Measurements from ENCODE around the gene SYP.
A peak's percentile ranks its signal among the peaks of the same experiment; 100 is the strongest.

The SYP gene

DNA sequence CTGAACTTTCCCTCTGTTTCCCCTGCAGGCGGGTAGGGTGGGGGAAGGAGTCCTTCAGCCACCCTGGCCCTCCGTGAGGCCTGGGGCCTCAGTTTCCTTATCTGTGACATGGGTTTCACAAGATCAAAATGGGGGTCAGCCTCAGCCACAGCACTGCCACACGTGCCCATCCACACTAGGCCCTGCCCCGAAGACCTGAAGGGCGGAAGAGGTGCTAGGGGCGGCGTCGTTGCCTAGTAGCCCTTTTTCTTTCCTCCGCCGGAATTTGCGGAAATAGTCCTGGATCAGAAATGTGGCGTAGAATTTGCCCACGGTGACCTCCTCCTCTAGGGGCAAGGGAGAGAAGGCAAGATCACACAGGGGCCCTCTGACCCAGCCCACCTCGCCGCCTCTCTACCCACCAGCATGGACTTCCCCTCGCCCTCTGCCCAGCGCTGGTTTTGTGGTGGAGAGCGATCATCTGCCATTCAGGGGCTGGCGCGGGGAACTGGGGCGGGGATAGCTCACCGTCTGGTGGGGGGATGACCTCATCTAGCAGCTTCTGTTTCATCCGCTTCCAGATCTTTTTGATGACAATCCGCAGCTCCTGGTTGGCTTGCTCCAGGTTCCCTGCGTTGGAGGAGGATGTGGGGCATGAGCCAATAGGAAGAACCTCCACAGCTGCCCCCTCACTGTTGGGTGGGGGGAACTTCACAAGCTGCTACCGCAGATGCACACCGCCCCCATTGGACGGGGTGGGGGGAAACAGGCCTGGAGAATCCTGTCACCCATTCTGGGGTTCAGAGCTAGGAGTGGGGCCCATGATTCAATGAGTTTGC is 9.7 kb upstream of the SYP start:
- Mint-ChIP-seq H3K27ac (no peak overlapping the region), H3K4me3 (no peak overlapping the region), H3K36me3 (peaks cover 5% of the 10 kb centered on the region), H3K9me3 (peaks cover 5% of the 10 kb centered on the region), H3K4me1 (no peaks in the 10 kb centered on the region), H3K27me3 (peaks cover 1% of the 10 kb centered on the region)
- ATAC-seq (ENCODE audit: low read depth) = no peak
- no peak for DNase-seq (ENCODE audit: low spot score in 2 of 2)

DNA sequence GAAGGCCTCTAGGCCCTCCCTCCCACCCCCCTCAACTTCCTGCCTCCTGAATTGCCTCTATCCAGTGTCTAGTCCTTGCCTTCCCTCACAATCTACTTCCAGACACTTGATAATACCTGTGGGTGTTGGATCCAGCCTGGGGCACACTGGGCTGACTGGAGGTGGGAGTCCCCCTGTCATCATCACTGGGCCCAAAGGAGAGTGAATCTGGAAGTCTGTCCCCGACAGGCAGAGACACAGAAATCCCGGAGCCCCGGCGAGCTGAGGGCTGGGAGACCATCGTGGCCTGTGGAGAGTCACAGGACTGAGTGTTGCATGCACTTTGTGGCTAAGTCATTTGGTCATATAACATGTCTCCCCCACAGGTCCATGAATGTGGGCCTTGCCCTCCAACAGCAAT is 8.4 kb upstream of the SYP start:
- Mint-ChIP-seq H3K27ac (no peak overlapping the region), H3K27me3 (peaks cover 1% of the 10 kb centered on the region), H3K4me1 (no peaks in the 10 kb centered on the region), H3K4me3 (no peak overlapping the region), H3K36me3 (peaks cover 4% of the 10 kb centered on the region), H3K9me3 (peaks cover 4% of the 10 kb centered on the region)
- ATAC-seq (ENCODE audit: low read depth) (no peak), DNase-seq (ENCODE audit: low spot score in 2 of 2) (no peak)

DNA sequence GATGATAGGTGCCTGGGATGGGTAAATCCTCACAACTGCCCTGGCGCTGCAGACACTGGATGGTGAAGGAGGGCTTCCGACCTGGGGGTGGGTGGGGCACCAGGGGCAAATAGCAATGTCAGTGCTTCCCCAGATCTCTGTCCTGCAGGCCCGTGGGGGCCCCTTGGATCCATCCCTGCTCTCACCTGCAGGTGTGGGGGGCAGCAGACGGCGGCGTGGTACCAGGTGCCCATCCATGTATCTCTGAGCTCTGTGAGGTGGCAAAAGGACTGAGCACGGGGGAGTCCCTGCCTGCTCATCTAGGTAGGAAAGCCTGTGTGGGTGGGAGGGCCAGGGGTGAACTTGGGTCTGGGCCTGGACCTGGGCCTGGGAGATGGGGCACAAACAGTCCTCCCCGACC is 6.5 kb upstream of the SYP start:
- DNase-seq (ENCODE audit: low spot score in 2 of 2) (no peak), ATAC-seq (ENCODE audit: low read depth) (no peak)
- H3K4me3 Mint-ChIP-seq = no peak overlapping the region
- no peaks in the 10 kb centered on the region for H3K4me1 Mint-ChIP-seq
- no peaks in the 10 kb centered on the region for H3K36me3 Mint-ChIP-seq
- no peak overlapping the region for H3K27ac Mint-ChIP-seq
- peaks cover 1% of the 10 kb centered on the region for H3K27me3 Mint-ChIP-seq
- H3K9me3 Mint-ChIP-seq = no peaks in the 10 kb centered on the region

DNA sequence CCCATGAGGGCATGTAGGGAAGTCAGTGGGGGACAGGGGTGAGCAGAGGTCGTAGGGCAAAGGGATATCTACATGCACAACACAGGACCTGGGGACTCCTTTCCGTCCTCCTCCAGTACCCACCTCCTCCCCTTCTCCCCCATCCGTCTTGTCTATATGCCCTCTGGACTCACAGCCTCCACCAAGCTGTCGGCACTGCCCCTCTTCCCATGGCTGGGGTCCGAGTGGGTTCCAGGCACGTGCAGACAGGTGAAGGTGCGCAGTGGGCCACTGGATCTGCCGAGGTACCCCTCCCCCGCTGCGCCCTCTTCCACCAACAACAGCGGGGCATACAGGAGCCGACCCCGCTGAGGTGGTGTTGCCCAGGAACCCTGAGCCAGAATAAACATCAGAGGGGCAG is 5.5 kb upstream of the SYP start:
- Mint-ChIP-seq H3K27ac (no peak overlapping the region), H3K27me3 (peaks cover 1% of the 10 kb centered on the region), H3K4me3 (no peak overlapping the region), H3K9me3 (no peaks in the 10 kb centered on the region), H3K36me3 (no peaks in the 10 kb centered on the region), H3K4me1 (peaks cover 3% of the 10 kb centered on the region)
- DNase-seq (ENCODE audit: low spot score in 2 of 2) = no peak
- no peak for ATAC-seq (ENCODE audit: low read depth)

DNA sequence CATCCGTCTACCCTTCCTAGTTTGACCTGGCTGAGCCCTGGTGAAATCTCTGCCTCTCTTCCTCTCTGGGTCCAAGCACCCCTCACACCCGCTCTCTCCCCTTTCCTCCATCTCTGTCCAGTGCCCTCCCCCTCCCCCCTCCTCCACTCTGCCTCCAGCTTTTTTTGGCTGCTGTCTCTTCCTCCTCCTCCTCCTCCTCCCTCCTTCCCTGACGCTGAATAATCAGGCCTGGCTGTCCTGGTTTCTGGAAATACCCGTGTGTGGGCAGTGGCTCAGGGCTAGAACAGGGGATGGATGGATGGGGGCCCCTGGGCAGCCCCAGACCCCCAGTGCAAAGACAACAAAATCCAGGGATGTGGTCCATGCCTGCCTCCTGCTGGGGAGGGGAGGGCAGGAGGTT is 4.7 kb upstream of the SYP start:
- H3K27me3 Mint-ChIP-seq = peaks cover 1% of the 10 kb centered on the region
- H3K4me3 Mint-ChIP-seq = no peak overlapping the region
- H3K9me3 Mint-ChIP-seq = no peaks in the 10 kb centered on the region
- DNase-seq (ENCODE audit: low spot score in 2 of 2) (no peak), ATAC-seq (ENCODE audit: low read depth) (no peak)
- H3K27ac Mint-ChIP-seq = no peak overlapping the region
- H3K36me3 Mint-ChIP-seq = no peaks in the 10 kb centered on the region
- H3K4me1 Mint-ChIP-seq = peaks cover 3% of the 10 kb centered on the region

DNA sequence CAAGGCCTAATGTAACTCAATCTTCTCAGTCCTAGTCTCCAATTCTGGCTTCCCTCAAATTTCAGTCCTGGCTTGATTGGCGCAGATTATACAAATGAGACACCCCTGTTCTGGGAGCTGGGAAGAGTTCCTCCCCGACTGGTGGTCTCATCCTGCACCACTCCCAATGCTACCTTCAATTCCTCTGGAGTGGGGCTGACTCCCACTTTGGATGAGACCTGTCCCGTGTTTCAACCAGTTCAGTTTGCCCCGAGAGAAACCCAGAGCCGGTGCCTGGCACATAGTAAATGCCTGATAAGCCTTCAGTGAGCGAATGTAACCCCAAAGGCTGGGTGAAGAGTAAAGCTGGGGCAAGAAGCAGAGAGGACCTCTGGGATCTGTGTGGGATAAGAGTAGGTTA is 4.0 kb upstream of the SYP start:
- Mint-ChIP-seq H3K36me3 (no peaks in the 10 kb centered on the region), H3K27me3 (peaks cover 1% of the 10 kb centered on the region), H3K4me3 (no peak overlapping the region), H3K27ac (no peak overlapping the region), H3K4me1 (peaks cover 7% of the 10 kb centered on the region), H3K9me3 (no peaks in the 10 kb centered on the region)
- no peak for ATAC-seq (ENCODE audit: low read depth)
- no peak for DNase-seq (ENCODE audit: low spot score in 2 of 2)

DNA sequence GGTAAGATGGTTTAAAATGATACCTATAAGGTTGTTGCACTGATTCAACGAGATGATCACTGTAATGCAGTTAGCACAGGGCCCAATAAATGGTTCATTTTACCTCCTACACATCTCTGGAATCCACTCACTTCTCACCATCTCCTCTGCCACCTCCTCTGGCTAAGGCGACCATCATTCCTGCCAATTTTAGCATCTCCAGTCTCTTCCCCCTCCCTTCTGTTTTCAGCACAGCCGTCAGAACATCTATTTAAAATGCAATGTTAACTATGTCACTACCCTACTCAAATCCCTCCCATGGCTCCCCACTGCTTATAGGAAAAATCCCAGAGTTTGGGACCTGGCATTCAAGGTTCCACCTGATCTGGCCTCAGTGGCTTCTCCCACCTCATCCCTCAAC is 3.5 kb upstream of the SYP start:
- no peaks in the 10 kb centered on the region for H3K9me3 Mint-ChIP-seq
- no peak overlapping the region for H3K4me3 Mint-ChIP-seq
- H3K36me3 Mint-ChIP-seq = no peaks in the 10 kb centered on the region
- no peak overlapping the region for H3K27ac Mint-ChIP-seq
- DNase-seq (ENCODE audit: low spot score in 2 of 2) (no peak), ATAC-seq (ENCODE audit: low read depth) (no peak)
- H3K27me3 Mint-ChIP-seq = peaks cover 1% of the 10 kb centered on the region
- peaks cover 10% of the 10 kb centered on the region for H3K4me1 Mint-ChIP-seq

DNA sequence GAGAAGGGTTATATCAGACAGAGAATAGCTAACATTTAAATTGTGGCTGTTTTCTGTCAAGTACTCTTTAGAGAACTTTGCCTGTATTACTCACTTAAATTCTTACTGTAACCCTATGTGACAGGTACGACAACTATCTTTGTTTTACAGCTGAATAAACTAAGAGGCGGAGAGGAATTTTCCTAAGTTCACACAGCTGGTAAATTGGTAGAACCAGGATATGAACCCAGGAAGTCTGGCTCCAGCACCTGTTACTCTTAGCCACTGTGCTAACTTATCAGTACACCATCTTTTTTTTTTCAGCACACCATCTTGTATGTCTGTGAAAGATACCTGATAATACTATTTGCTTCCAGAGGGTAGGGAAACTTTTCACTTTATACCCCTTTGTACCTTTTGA is 2.0 kb upstream of the SYP start:
- Mint-ChIP-seq H3K4me1 (peaks cover 16% of the 10 kb centered on the region), H3K27ac (no peak overlapping the region), H3K4me3 (no peak overlapping the region), H3K27me3 (no peaks in the 10 kb centered on the region), H3K9me3 (no peaks in the 10 kb centered on the region), H3K36me3 (peaks cover 3% of the 10 kb centered on the region)
- DNase-seq (ENCODE audit: low spot score in 2 of 2) (no peak), ATAC-seq (ENCODE audit: low read depth) (no peak)

DNA sequence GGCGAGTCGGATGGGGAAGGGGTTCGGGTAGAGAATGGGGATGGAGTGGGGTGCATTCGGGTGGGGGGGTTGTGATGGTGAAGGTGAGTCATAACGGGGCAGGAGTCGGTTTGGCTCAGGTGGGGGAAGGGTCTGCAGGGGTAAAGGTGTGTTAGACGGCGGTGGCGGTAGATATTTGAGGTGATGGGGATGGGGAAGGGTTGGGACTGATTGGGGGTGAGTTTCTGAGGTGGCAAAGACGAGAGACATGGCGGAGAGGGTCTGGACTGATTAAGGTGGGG is 738 bp downstream of the SYP start:
- Mint-ChIP-seq H3K36me3 (peaks cover 6% of the 10 kb centered on the region), H3K4me1 (peaks cover 20% of the 10 kb centered on the region), H3K27ac (no peak overlapping the region), H3K27me3 (no peaks in the 10 kb centered on the region), H3K9me3 (no peaks in the 10 kb centered on the region), H3K4me3 (peak overlapping the region; percentile 70)
- no peak for DNase-seq (ENCODE audit: low spot score in 2 of 2)
- no peak for ATAC-seq (ENCODE audit: low read depth)

DNA sequence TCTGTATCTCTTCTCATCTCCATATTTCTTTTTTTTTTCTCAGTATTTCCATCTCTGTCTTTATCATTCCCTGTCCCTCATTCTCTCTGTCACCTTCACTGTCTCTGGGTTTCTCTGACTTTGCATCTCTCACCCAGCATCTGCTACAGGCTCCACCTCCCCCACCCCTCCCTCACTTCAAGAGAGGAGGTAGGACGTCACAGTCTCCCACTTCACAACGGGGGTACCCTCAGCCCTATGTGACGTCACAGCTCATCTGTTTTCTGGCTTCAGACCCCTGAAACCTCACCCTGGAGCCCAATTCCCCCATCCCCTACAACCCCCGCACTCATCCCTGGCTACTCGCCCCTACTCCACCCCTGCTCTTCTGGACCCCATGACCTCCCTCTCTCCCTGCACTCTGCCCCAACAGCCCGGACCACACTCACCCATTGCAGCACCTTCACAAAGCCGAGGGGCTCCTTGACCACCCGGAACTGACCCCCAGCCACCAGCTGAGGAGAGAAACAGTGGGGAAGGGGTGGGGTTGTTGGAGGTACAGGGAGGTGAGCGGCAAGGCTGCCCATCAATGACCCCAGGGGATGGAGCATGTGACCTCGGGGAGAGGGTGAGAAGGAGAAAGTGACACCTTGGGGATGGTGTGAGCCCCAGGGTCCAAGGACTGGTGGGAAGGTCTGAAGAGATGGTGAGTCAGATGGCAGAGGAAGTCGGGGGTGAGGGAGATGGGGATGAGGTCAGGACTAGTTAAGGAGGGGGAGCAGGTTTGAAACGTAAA is 1.3 kb downstream of the SYP start:
- H3K27me3 Mint-ChIP-seq = no peaks in the 10 kb centered on the region
- H3K4me3 Mint-ChIP-seq = peak overlapping the region; percentile 70
- DNase-seq (ENCODE audit: low spot score in 2 of 2) = no peak
- H3K27ac Mint-ChIP-seq = no peak overlapping the region
- H3K4me1 Mint-ChIP-seq = peaks cover 20% of the 10 kb centered on the region
- H3K36me3 Mint-ChIP-seq = peaks cover 6% of the 10 kb centered on the region
- H3K9me3 Mint-ChIP-seq = no peaks in the 10 kb centered on the region
- ATAC-seq (ENCODE audit: low read depth) = no peak

DNA sequence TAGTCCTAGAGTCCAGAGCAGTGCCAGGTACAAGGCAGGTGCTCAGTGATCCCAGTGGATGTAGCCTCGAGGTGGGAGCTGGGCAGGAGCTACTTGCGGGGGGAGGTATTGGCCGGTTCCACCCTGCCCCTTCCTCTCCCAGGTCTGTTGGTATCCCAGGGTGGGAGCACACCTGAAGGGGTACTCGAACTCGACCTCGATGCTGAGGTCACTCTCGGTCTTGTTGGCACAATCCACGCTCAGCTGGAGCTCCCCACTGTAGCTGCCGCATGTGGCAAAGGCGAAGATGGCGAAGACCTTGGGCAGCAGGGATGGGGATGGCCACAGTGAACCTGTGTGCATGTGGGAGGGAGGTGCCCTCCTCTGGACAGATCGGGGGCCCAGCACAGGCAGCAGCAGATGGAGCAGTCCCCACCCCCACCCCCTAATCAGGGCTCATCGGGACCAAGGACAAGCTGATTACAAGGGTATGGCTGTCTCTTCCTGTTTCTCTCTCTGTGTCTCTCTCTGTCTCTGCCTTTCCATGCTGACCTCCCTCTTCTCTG is 2.4 kb downstream of the SYP start:
- H3K36me3 Mint-ChIP-seq = peaks cover 6% of the 10 kb centered on the region
- H3K9me3 Mint-ChIP-seq = no peaks in the 10 kb centered on the region
- ATAC-seq (ENCODE audit: low read depth) (no peak), DNase-seq (ENCODE audit: low spot score in 2 of 2) (no peak)
- H3K4me3 Mint-ChIP-seq = no peak overlapping the region
- no peaks in the 10 kb centered on the region for H3K27me3 Mint-ChIP-seq
- no peak overlapping the region for H3K27ac Mint-ChIP-seq
- peaks cover 22% of the 10 kb centered on the region for H3K4me1 Mint-ChIP-seq

DNA sequence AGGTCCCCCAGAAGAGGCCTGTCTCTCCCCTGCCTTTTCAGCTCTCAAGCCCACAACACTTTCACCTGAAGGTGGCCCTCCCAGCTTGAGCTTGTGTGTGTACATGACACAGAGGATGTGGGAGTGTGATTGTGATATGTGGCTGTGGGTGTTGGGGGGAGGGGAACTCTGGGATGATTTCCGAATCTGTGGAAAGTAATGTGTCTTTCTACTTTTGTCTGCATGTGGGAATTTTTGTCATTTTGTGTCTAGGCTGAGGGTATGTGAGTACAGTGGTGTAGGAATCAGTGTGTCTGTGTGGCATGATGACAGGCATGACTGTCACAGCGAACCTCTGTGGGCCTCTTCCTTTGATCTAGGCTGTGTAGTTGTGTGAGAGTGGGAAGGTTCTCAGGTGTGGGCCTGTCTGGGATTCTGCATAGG is 6.4 kb downstream of the SYP start:
- Mint-ChIP-seq H3K27ac (no peak overlapping the region), H3K4me3 (no peak overlapping the region), H3K9me3 (no peaks in the 10 kb centered on the region), H3K4me1 (peaks cover 23% of the 10 kb centered on the region), H3K27me3 (no peaks in the 10 kb centered on the region), H3K36me3 (peaks cover 6% of the 10 kb centered on the region)
- DNase-seq (ENCODE audit: low spot score in 2 of 2) (no peak), ATAC-seq (ENCODE audit: low read depth) (no peak)

DNA sequence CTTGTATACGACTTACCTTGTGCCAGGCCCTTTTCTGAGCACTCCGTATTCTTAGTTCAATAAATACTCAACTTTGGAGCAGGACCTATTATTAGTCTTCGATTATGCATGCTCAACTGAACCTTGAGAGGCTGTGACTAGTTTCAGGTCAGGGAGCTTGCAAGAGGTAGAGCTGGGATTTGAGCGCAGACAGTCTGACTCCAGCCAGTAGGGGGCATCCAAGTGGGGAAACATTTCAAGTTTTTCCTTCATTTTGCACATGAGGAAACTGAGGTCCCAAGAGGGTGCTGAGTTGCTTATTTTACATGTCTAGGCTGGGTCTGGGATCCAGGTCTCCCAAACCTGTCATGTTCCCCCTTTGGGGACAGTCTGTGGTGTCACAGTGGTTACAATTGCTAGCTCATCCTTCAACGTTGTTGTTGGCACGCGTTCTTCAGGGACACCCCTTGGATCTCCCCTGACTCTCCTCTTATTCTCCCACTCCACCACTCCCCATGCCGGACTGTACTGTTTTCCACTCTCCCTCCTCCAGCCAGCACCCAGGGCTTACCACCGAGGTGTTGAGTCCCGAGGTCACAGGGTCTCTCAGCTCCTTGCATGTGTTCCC is 7.2 kb downstream of the SYP start:
- ATAC-seq (ENCODE audit: low read depth) (no peak), DNase-seq (ENCODE audit: low spot score in 2 of 2) (no peak)
- Mint-ChIP-seq H3K4me1 (peaks cover 17% of the 10 kb centered on the region), H3K27me3 (no peaks in the 10 kb centered on the region), H3K36me3 (peaks cover 3% of the 10 kb centered on the region), H3K9me3 (no peaks in the 10 kb centered on the region), H3K27ac (no peak overlapping the region), H3K4me3 (peak overlapping the region; percentile 14)

DNA sequence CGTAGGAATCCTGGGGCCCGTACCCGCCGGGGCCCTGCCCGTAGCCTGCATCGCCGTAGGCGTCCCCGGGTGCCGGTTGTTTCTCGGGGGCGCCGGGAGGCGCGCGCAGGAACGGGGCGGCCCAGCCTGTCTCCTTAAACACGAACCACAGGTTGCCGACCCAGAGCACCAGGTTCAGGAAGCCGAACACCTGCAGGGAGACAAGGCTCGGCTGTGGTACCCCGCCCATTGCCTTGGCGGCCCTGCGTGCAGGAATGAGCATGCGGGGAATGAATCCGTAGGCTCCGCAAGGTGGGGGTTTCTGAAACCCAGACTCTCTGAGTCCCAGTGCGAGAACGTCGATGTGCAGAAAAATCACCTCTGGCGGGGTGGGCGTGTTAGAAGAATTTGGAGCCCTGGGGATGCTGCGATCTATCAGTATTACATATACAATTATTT is 8.4 kb downstream of the SYP start:
- DNase-seq (ENCODE audit: low spot score in 2 of 2) = peak in 1 of 2 donors; percentile 46
- H3K4me1 Mint-ChIP-seq = peaks cover 21% of the 10 kb centered on the region
- peak overlapping the region; percentile 91 for H3K4me3 Mint-ChIP-seq
- peaks cover 3% of the 10 kb centered on the region for H3K36me3 Mint-ChIP-seq
- H3K27ac Mint-ChIP-seq = peak overlapping the region; percentile 87
- no peaks in the 10 kb centered on the region for H3K9me3 Mint-ChIP-seq
- H3K27me3 Mint-ChIP-seq = no peaks in the 10 kb centered on the region
- ATAC-seq (ENCODE audit: low read depth) = peak; percentile 6

Measured in memory B cell (primary cell).